Neural crest cell (in vitro differentiated cells): ENCODE measurements around the gene PCNX2. TPM values are rescaled to one million over a fixed set of nuclear protein-coding genes. Genes with fewer than 3 reads are reported as not detected.

Experiments used
- DNase-seq: peaks from one replicate; pipeline ENCODE4 v3.0.0; 2021; ENCODE audit warnings: low read depth, mixed read lengths, low spot score
- H3K27ac Mint-ChIP-seq: one replicate; pipeline ENCODE4 v1.8.0; 2021; ENCODE audit warnings: mild to moderate bottlenecking, mixed read lengths; ENCODE audit not compliant: unreplicated experiment
- H3K27me3 Mint-ChIP-seq: 2 replicates; pipeline ENCODE4 v1.8.0; 2021; ENCODE audit warnings: low read depth, mild to moderate bottlenecking, mixed read lengths
- H3K36me3 Mint-ChIP-seq: 2 replicates; pipeline ENCODE4 v1.8.0; 2021; ENCODE audit warnings: low read depth, mild to moderate bottlenecking, mixed read lengths
- H3K4me1 Mint-ChIP-seq: 2 replicates; pipeline ENCODE4 v1.8.0; 2021; ENCODE audit warnings: mixed read lengths
- H3K4me3 Mint-ChIP-seq: one replicate; pipeline ENCODE4 v1.8.0; 2021; ENCODE audit warnings: mild to moderate bottlenecking, mixed read lengths
- H3K9me3 Mint-ChIP-seq: 2 replicates; pipeline ENCODE4 v1.8.0; 2021; ENCODE audit warnings: mixed read lengths
- CTCF ChIP-seq: fragments of 200-600 bp; sonication (generic); conservative IDR thresholded peaks from 2 replicates; pipeline ENCODE4 v1.5.0; 2021; ENCODE audit warnings: antibody characterized with exemption, mild to moderate bottlenecking
- total RNA-seq: library from RNA; stranded (reverse); gene quantifications from 2 replicates; pipeline ENCODE4 v1.2.1, GENCODE V29; 2021

The PCNX2 gene
- total RNA-seq, 1 donor from 2014 or later = 13.6 TPM

GRCh38 chr1:233107130-233107660 is 188.3 kb downstream of the PCNX2 start:
- no peak overlapping the region for H3K27ac Mint-ChIP-seq
- H3K36me3 Mint-ChIP-seq = peaks cover 13% of the 10 kb centered on the region
- H3K27me3 Mint-ChIP-seq = no peaks in the 10 kb centered on the region
- H3K9me3 Mint-ChIP-seq = no peaks in the 10 kb centered on the region
- H3K4me3 Mint-ChIP-seq = no peak overlapping the region
- no peak for TF ChIP-seq CTCF
- no peaks in the 10 kb centered on the region for H3K4me1 Mint-ChIP-seq
- DNase-seq = no peak

- H3K27me3 Mint-ChIP-seq = no peaks in the 10 kb centered on the region
- no peak for TF ChIP-seq CTCF
- H3K4me1 Mint-ChIP-seq = no peaks in the 10 kb centered on the region
- H3K27ac Mint-ChIP-seq = no peak overlapping the region
- no peak for DNase-seq
- H3K9me3 Mint-ChIP-seq = no peaks in the 10 kb centered on the region
- peaks cover 5% of the 10 kb centered on the region for H3K36me3 Mint-ChIP-seq
- H3K4me3 Mint-ChIP-seq = no peak overlapping the region
These were observed 190.3 kb downstream of the PCNX2 start for GRCh38 chr1:233105225-233105624.

DNA sequence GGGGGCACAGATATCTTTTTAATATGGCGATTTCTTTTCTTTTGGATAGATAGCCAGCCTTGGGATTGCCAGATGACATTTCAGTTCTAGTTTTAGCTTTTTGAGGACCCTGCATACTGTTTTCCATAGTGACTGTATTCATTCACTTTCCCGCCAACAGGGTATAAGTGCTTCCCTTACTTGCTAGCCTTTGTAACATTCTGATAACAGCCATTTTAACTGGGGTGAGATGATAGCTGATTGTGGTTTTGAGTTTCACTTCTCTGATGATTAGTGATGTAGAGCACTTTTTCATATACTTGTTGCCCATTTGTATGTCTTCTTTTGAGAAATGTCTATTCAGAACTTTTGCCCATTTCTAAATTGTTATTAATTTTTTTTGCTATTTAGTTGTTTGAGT is 193.2 kb downstream of the PCNX2 start:
- H3K36me3 Mint-ChIP-seq = peaks cover 2% of the 10 kb centered on the region
- no peak overlapping the region for H3K27ac Mint-ChIP-seq
- DNase-seq = no peak
- H3K4me1 Mint-ChIP-seq = no peaks in the 10 kb centered on the region
- no peak overlapping the region for H3K4me3 Mint-ChIP-seq
- no peaks in the 10 kb centered on the region for H3K9me3 Mint-ChIP-seq
- H3K27me3 Mint-ChIP-seq = no peaks in the 10 kb centered on the region
- TF ChIP-seq CTCF = no peak

GRCh38 chr1:233097959-233098580 is 197.5 kb downstream of the PCNX2 start:
- Mint-ChIP-seq H3K27me3 (no peaks in the 10 kb centered on the region), H3K9me3 (no peaks in the 10 kb centered on the region), H3K4me3 (no peak overlapping the region), H3K27ac (no peak overlapping the region), H3K36me3 (no peaks in the 10 kb centered on the region), H3K4me1 (no peaks in the 10 kb centered on the region)
- no peak for TF ChIP-seq CTCF
- no peak for DNase-seq

DNA sequence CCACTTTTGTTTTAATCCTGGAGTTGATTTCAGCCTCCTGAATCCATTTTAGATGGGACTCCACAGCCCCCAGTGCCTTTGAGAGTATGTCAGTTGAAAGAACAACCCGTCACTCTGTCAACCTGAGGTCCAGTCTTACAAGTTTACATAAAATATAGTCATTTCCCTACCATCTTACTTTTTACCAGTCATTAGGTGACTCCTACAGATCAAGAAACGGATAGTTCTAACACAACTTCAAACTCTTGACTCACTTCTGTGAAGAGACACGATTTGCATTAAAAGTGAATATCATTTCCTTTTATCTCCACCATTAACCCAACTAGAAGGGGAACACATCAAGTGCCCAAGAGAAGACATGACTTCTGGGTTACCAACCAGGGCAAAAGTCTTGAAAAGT is 198.0 kb downstream of the PCNX2 start:
- H3K36me3 Mint-ChIP-seq = no peaks in the 10 kb centered on the region
- no peaks in the 10 kb centered on the region for H3K9me3 Mint-ChIP-seq
- no peak for DNase-seq
- no peak overlapping the region for H3K27ac Mint-ChIP-seq
- no peak for TF ChIP-seq CTCF
- no peak overlapping the region for H3K4me3 Mint-ChIP-seq
- H3K4me1 Mint-ChIP-seq = no peaks in the 10 kb centered on the region
- no peaks in the 10 kb centered on the region for H3K27me3 Mint-ChIP-seq
